ENCODE measurements around the gene CCN6.

CCN6 gene

GRCh38 chr6:112054001-112054400, at the start of gene CCN6:
Gene CCN6, plus strand, starts transcription at chr6:112054104. Its CDS starts 254 bp downstream, at chr6:112054358.
- no peak for DNase-seq (ENCODE audit: low read depth in 2 of 2)

GRCh38 chr6:112004201-112005012, 49.5 kb upstream of the CCN6 start:
- no peak for DNase-seq (ENCODE audit: low read depth in 2 of 2)

- DNase-seq (ENCODE audit: low read depth in 2 of 2), result no peak
Measured at GRCh38 chr6:112005013-112005371, 48.9 kb upstream of the CCN6 start.

GRCh38 chr6:112007254-112007653, 46.6 kb upstream of the CCN6 start:
- no peak for DNase-seq (ENCODE audit: low read depth in 2 of 2)

GRCh38 chr6:112007805-112008204, 46.1 kb upstream of the CCN6 start:
- no peak for DNase-seq (ENCODE audit: low read depth in 2 of 2)

- no peak for DNase-seq (ENCODE audit: low read depth in 2 of 2)
Measured at GRCh38 chr6:112008482-112008881, 45.4 kb upstream of the CCN6 start.

GRCh38 chr6:112010328-112010727, 43.6 kb upstream of the CCN6 start:
- no peak for DNase-seq (ENCODE audit: low read depth in 2 of 2)

GRCh38 chr6:112013051-112013450, 40.9 kb upstream of the CCN6 start:
- DNase-seq (ENCODE audit: low read depth in 2 of 2), result no peak

- peak; percentile 65 to 66 for DNase-seq (ENCODE audit: low read depth in 2 of 2)
Measured at GRCh38 chr6:112014483-112014882, 39.4 kb upstream of the CCN6 start.

- DNase-seq (ENCODE audit: low read depth in 2 of 2), result no peak
Measured at GRCh38 chr6:112015725-112016124, 38.2 kb upstream of the CCN6 start.

GRCh38 chr6:112016320-112016719, 37.6 kb upstream of the CCN6 start:
- no peak for DNase-seq (ENCODE audit: low read depth in 2 of 2)

GRCh38 chr6:112017169-112017568, 36.7 kb upstream of the CCN6 start:
- no peak for DNase-seq (ENCODE audit: low read depth in 2 of 2)

GRCh38 chr6:112017760-112018537, 36.0 kb upstream of the CCN6 start:
- no peak for DNase-seq (ENCODE audit: low read depth in 2 of 2)

- no peak for DNase-seq (ENCODE audit: low read depth in 2 of 2)
Measured at GRCh38 chr6:112018619-112019416, 35.1 kb upstream of the CCN6 start.

GRCh38 chr6:112019589-112019988, 34.3 kb upstream of the CCN6 start:
- no peak for DNase-seq (ENCODE audit: low read depth in 2 of 2)

GRCh38 chr6:112021691-112022310, 32.1 kb upstream of the CCN6 start:
- no peak for DNase-seq (ENCODE audit: low read depth in 2 of 2)

GRCh38 chr6:112022749-112023148, 31.2 kb upstream of the CCN6 start:
- no peak for DNase-seq (ENCODE audit: low read depth in 2 of 2)

GRCh38 chr6:112024464-112024863, 29.4 kb upstream of the CCN6 start:
- DNase-seq (ENCODE audit: low read depth in 2 of 2), result no peak

- DNase-seq (ENCODE audit: low read depth in 2 of 2), result no peak
Measured at GRCh38 chr6:112026933-112027332, 27.0 kb upstream of the CCN6 start.

- peak; percentile 95 to 96 for DNase-seq (ENCODE audit: low read depth in 2 of 2)
Measured at GRCh38 chr6:112027942-112028674, 25.8 kb upstream of the CCN6 start.

Data from fibroblast of skin of left quadriceps (primary cell).